WTC11 (cell line): ENCODE data around the gene MED19. TPM values are rescaled to one million over a fixed set of nuclear protein-coding genes. Genes with fewer than 3 reads are reported as not detected.

ENCODE experiments used
- ATAC-seq: fragments of 200-7000 bp; cut with Tn5 transposase; 2 replicates; pipeline ENCODE4 v1.10.0; 2021; ENCODE audit warnings: mild to moderate bottlenecking, moderate library complexity
- CTCF ChIA-PET: fragments of 300-600 bp; sonication (Branson Sonifier 250); formaldehyde crosslinking; loops from one replicate; lab custom pipeline; 2021; ENCODE audit warnings: antibody characterized with exemption; lab: Charles Lee
- POLR2A ChIA-PET: fragments of 350-600 bp; sonication (Branson Sonifier 250); formaldehyde crosslinking; loops from one replicate; lab custom pipeline; 2021; ENCODE audit warnings: antibody characterized with exemption; lab: Charles Lee
- DNase-seq: peaks from one replicate; pipeline ENCODE4 v3.0.0; 2021; ENCODE audit warnings: low spot score
- H3K27ac Mint-ChIP-seq: 2 replicates; pipeline ENCODE4 v1.8.0; 2021; ENCODE audit warnings: mixed read lengths
- H3K27me3 Mint-ChIP-seq: 2 replicates; pipeline ENCODE4 v1.8.0; 2021; ENCODE audit warnings: low read depth, mild to moderate bottlenecking, moderate library complexity, mixed read lengths
- H3K36me3 Mint-ChIP-seq: 2 replicates; pipeline ENCODE4 v1.8.0; 2021; ENCODE audit warnings: mixed read lengths
- H3K4me1 Mint-ChIP-seq: 2 replicates; pipeline ENCODE4 v1.8.0; 2022; ENCODE audit warnings: mixed read lengths
- H3K4me3 Mint-ChIP-seq: 2 replicates; pipeline ENCODE4 v1.8.0; 2021; ENCODE audit warnings: mild to moderate bottlenecking, moderate library complexity, mixed read lengths
- H3K9me3 Mint-ChIP-seq: 2 replicates; pipeline ENCODE4 v1.8.0; 2021; ENCODE audit warnings: mixed read lengths
- ATF1 ChIP-seq: sonication (generic); formaldehyde crosslinking; IDR thresholded peaks from 2 replicates; pipeline ENCODE4 v1.8.1; 2023; ENCODE audit warnings: mild to moderate bottlenecking, moderate library complexity, missing genetic modification reagents
- ERG ChIP-seq: fragments of 250-450 bp; sonication (Bioruptor Pico); IDR thresholded peaks from 2 replicates; pipeline ENCODE4 v1.8.0; 2021; ENCODE audit warnings: mild to moderate bottlenecking
- ESRRA ChIP-seq: sonication (generic); formaldehyde crosslinking; IDR thresholded peaks from 2 replicates; pipeline ENCODE4 v1.8.1; 2022; ENCODE audit warnings: mild to moderate bottlenecking, missing genetic modification reagents, borderline replicate concordance
- FOXK1 ChIP-seq: sonication (generic); formaldehyde crosslinking; IDR thresholded peaks from 2 replicates; pipeline ENCODE4 v1.8.0; 2022; ENCODE audit warnings: mild to moderate bottlenecking, moderate library complexity, missing genetic modification reagents
- HMGA2 ChIP-seq: fragments of 250-450 bp; sonication (Bioruptor Pico); IDR thresholded peaks from 2 replicates; pipeline ENCODE4 v1.4.0; 2021; ENCODE audit warnings: mild to moderate bottlenecking, moderate library complexity
- HMGXB4 ChIP-seq: sonication (generic); formaldehyde crosslinking; IDR thresholded peaks from 2 replicates; pipeline ENCODE4 v1.8.1; 2023; ENCODE audit warnings: mild to moderate bottlenecking, moderate library complexity, missing genetic modification reagents
- MXD4 ChIP-seq: fragments of 250-450 bp; sonication (Bioruptor Pico); IDR thresholded peaks from 2 replicates; pipeline ENCODE4 v1.8.0; 2021; ENCODE audit warnings: mild to moderate bottlenecking, moderate library complexity, borderline replicate concordance
- NR2C2 ChIP-seq: sonication (generic); formaldehyde crosslinking; IDR thresholded peaks from 2 replicates; pipeline ENCODE4 v1.8.0; 2022; ENCODE audit warnings: mild to moderate bottlenecking, missing genetic modification reagents
- SMAD3 ChIP-seq: sonication (generic); formaldehyde crosslinking; IDR thresholded peaks from 2 replicates; pipeline ENCODE4 v1.8.0; 2022; ENCODE audit warnings: missing genetic modification reagents, mild to moderate bottlenecking, borderline replicate concordance
- SMAD4 ChIP-seq: sonication (generic); formaldehyde crosslinking; IDR thresholded peaks from 2 replicates; pipeline ENCODE4 v1.8.0; 2022; ENCODE audit warnings: mild to moderate bottlenecking, missing genetic modification reagents
- STAT6 ChIP-seq: sonication (generic); formaldehyde crosslinking; conservative IDR thresholded peaks from 2 replicates; pipeline ENCODE4 v1.8.1; 2023; ENCODE audit warnings: mild to moderate bottlenecking, low read depth, missing genetic modification reagents, moderate library complexity
- TCF7 ChIP-seq: sonication (generic); formaldehyde crosslinking; IDR thresholded peaks from 2 replicates; pipeline ENCODE4 v1.8.0; 2022; ENCODE audit warnings: mild to moderate bottlenecking, low read depth, missing genetic modification reagents, moderate library complexity
- ZNF232 ChIP-seq: sonication (generic); formaldehyde crosslinking; IDR thresholded peaks from 2 replicates; pipeline ENCODE4 v1.8.0; 2022; ENCODE audit warnings: mild to moderate bottlenecking, missing genetic modification reagents
- ZNF281 ChIP-seq: sonication (generic); formaldehyde crosslinking; IDR thresholded peaks from 2 replicates; pipeline ENCODE4 v1.8.0; 2023; ENCODE audit warnings: mild to moderate bottlenecking, missing genetic modification reagents
- ZNF317 ChIP-seq: sonication (generic); formaldehyde crosslinking; IDR thresholded peaks from 2 replicates; pipeline ENCODE4 v1.8.1; 2023; ENCODE audit warnings: low read depth, mild to moderate bottlenecking, moderate library complexity, missing genetic modification reagents, borderline replicate concordance
- total RNA-seq: library from RNA; stranded (reverse); gene quantifications from 3 replicates; pipeline ENCODE4 v1.2.3, GENCODE V29; 2021
- TF ChIP-seq, protein P1 (sequence below): sonication (generic); formaldehyde crosslinking; IDR thresholded peaks from 2 replicates; pipeline ENCODE4 v1.8.1; 2022; ENCODE audit warnings: mild to moderate bottlenecking, moderate library complexity, missing genetic modification reagents

The MED19 gene
- total RNA-seq, 1 experiment from 2014 or later = 19.1 TPM

GRCh38 chr11:57674251-57674650 lies 37.8 kb downstream of the MED19 start:
- H3K4me3 Mint-ChIP-seq = no peak overlapping the region
- peaks cover 44% of the 10 kb centered on the region for H3K4me1 Mint-ChIP-seq
- H3K9me3 Mint-ChIP-seq = peaks cover 3% of the 10 kb centered on the region; the same call in 1 of the 2 replicates
- TF ChIP-seq NR2C2 (CRISPR knock-in tag) (no peak), TCF7 (no peak)
- ChIA-PET POLR2A (no interaction called here), CTCF (interaction anchor here (0.6 kb wide), 1 partner anchor 55 kb away, joined by 3 read pairs; no protein-coding TSS in a partner anchor)
- ATAC-seq (no peak), DNase-seq (no peak)
- H3K36me3 Mint-ChIP-seq = peaks cover 50% of the 10 kb centered on the region
- H3K27ac Mint-ChIP-seq = peak overlapping the region; percentile 86
- no peaks in the 10 kb centered on the region for H3K27me3 Mint-ChIP-seq

GRCh38 chr11:57668434-57668782 lies 43.6 kb downstream of the MED19 start:
- Mint-ChIP-seq H3K36me3 (peaks cover 23% of the 10 kb centered on the region), H3K27ac (peak overlapping the region; percentile 99), H3K27me3 (no peaks in the 10 kb centered on the region), H3K4me3 (peak overlapping the region; percentile 99), H3K9me3 (no peaks in the 10 kb centered on the region), H3K4me1 (peaks cover 24% of the 10 kb centered on the region)
- ATAC-seq (no peak), DNase-seq (no peak)
- TF ChIP-seq HMGXB4 (0 out of 2 replicates have a peak, but pooled peaks have one; percentile 33), STAT6 (CRISPR knock-in tag) (no peak), ZNF281 (CRISPR knock-in tag) (no peak), ZNF317 (CRISPR knock-in tag) (no peak)
- CTCF ChIA-PET = interaction anchor here (0.6 to 1.0 kb wide), 3 partner anchors 24 to 175 kb away, joined by 3 read pairs; partner anchors contain the start of gene BTBD18
- POLR2A ChIA-PET = interaction anchor here (0.9 kb wide), 1 partner anchor 29 kb away, joined by 5 read pairs; no protein-coding TSS in a partner anchor

GRCh38 chr11:57667736-57668433 lies 44.1 kb downstream of the MED19 start, which contains the start of gene ZDHHC5:
TSS of gene ZDHHC5 (plus strand) at chr11:57668114. CDS start at chr11:57673091, 4,977 bp downstream.
- ATAC-seq = peak; percentile 87
- ChIA-PET POLR2A (interaction anchor here (0.7 to 0.9 kb wide), 2 partner anchors 27 to 28 kb away, joined by 5 read pairs; no protein-coding TSS in a partner anchor), CTCF (interaction anchor here (0.6 to 1.0 kb wide), 3 partner anchors 23 to 174 kb away, joined by 3 read pairs; partner anchors contain the start of gene BTBD18)
- Mint-ChIP-seq H3K4me1 (peaks cover 19% of the 10 kb centered on the region), H3K27me3 (no peaks in the 10 kb centered on the region), H3K4me3 (peak within 1 kb of the TSS; percentile 99), H3K9me3 (no peaks in the 10 kb centered on the region), H3K27ac (peak within 1 kb of the TSS; percentile 100), H3K36me3 (peaks cover 18% of the 10 kb centered on the region)
- peak; percentile 99 for DNase-seq
- no peak for TF ChIP-seq SMAD4
- no peak for TF ChIP-seq HMGA2
- peak; percentile 79; the same call in 1 of the 2 replicates for TF ChIP-seq FOXK1 (CRISPR knock-in tag)
- TF ChIP-seq ERG (CRISPR knock-in tag) = no peak
- TF ChIP-seq ATF1 (CRISPR knock-in tag) = peak; percentile 85; the same call in 1 of the 2 replicates
- TF ChIP-seq, protein P1, sequence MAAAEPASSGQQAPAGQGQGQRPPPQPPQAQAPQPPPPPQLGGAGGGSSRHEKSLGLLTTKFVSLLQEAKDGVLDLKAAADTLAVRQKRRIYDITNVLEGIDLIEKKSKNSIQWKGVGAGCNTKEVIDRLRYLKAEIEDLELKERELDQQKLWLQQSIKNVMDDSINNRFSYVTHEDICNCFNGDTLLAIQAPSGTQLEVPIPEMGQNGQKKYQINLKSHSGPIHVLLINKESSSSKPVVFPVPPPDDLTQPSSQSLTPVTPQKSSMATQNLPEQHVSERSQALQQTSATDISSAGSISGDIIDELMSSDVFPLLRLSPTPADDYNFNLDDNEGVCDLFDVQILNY (CRISPR knock-in tag) = peak; percentile 80; the same call in 1 of the 2 replicates
- TF ChIP-seq MXD4 (CRISPR knock-in tag) = no peak
- 0 out of 2 replicates have a peak, but pooled peaks have one; percentile 36 for TF ChIP-seq SMAD3 (CRISPR knock-in tag)
- no peak for TF ChIP-seq ZNF232 (CRISPR knock-in tag)
- TF ChIP-seq HMGXB4 = peak; percentile 84; the same call in 1 of the 2 replicates
- TF ChIP-seq ESRRA = peak; percentile 84
